Measurements from ENCODE around the gene BICDL2.

Gene BICDL2

DNA sequence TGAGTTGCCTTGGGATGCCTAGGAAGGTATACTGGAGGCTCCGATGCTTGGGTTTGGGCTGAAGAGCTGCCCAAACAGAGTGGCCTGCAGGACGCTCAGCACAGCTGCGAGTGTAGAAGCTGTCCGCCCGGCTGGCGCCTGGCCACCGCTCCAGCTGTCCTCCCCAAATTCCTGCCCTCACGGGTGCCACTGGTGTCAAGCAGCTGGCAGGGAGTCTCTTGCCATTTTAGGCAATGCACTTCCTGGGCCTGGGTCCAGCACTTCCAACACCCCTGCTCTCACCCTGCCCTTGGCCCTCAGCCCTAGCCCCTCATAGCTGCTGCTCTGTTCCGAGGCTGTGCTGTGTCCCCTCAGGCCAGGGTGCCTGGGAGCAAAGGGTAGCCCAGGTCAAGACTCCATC, 51.3 kb downstream of the BICDL2 start:
- DNase-seq (ENCODE audit: low read depth): no peak

DNA sequence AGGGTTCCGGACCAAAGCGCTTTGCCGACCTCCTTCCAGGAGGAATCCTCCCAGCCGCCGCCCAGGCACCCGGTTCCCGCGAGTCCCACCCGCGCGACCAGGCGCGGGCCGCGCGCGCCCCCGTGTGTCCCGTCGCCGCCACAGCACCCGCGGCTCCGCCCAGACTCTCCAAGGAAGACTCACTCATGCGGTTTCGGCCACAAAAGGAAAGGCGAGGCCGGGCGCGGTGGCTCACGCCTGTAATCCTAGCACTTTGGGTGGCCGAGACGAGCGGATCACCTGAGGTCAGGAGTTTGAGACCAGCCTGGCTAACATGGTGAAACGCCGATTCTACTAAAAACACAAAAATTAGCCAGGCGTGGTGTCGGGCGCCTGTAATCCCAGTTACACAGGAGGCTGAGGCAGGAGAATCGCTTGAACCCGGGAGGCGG, 53.0 kb downstream of the BICDL2 start:
- peak; percentile 60 for DNase-seq (ENCODE audit: low read depth)

DNA sequence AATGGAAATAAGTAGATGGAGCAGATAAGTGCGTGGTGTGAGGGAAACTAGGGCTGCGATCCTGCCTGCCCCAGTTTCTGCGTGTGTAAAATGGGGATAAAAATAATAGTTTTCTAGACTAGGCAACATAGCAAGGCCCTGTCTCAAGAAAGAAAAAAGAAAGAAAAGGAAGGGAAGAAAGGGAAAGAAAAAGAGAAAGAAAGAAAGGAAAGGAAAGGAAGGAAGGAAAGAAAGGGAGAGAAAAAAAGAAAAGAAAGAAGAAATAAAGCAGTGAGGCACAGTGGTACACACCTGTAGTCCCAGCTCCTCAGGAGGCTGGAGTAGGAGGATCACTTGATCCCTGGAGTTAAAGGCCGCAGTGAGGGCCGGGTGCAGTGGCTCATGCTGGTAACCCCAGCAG, 54.3 kb downstream of the BICDL2 start:
- no peak for DNase-seq (ENCODE audit: low read depth)

DNA sequence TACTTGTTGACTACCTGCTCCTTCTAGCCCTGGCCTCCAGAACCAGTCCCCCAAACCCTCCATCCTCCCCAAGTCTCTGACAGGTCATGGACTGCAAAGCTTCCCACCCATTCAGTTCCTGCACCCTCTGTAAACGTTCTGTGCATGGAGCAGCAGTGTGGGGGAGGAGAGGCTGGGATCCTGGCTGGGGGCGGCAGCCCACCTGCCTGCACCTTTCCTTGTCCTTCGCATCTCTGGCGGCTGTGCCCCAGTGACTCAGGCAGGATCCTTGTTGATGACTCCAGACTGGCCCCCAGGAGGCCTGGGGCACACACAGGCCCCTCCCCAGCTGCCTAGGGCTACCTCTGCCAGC, 54.9 kb downstream of the BICDL2 start:
- no peak for DNase-seq (ENCODE audit: low read depth)

DNA sequence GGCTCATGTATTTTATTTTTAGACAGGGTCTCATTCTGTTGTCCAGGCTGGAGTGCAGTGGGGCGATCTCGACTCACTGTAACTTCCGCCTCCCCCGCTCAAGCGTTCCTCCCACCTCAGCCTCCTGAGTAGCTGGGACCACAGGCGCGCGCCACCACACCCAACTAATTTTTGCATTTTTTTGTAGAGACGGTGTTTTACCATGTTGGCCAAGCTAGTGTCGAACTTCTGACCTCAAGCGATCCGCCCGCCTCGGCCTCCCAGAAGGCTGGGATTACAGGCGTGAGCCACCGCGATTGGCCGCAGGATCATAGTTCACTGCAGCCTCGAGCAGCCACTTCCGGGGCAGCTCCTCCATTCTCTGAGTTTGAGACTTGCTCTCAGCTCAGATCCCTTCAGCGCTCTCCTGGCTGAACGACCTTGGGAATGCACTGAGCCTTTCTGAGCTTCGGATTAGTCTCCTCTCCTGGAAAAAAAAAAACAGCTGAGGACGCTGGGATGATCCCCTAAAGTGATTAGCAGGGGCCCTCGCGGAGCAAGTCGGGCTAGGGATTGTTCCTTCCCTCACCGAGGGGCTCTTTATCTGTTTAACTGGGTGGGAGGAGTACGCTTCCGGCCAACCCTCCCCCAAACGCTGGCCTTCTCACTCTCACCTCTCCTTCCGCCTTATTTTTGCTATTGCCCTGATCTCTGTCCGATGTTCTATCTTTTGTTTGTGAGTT, 55.4 kb downstream of the BICDL2 start:
- DNase-seq (ENCODE audit: low read depth): no peak

- peak; percentile 94 for DNase-seq (ENCODE audit: low read depth)
Observed at GRCh38 chr16:2980227-2981176, 56.2 kb downstream of the BICDL2 start, which contains the start of gene PKMYT1. Gene PKMYT1 (minus strand): TSS chr16:2980446. CDS start chr16:2979657, 789 bp downstream.

- no peak for DNase-seq (ENCODE audit: low read depth)
Observed at GRCh38 chr16:2979669-2980226, 57.0 kb downstream of the BICDL2 start.

Measured in stimulated activated CD8-positive, alpha-beta memory T cell treated with anti-CD3 and anti-CD28 coated beads, Interleukin-4, amount 100 ng/mL, for 24 hours (primary cell).